Measurements from ENCODE around the gene HES1.

DNA sequence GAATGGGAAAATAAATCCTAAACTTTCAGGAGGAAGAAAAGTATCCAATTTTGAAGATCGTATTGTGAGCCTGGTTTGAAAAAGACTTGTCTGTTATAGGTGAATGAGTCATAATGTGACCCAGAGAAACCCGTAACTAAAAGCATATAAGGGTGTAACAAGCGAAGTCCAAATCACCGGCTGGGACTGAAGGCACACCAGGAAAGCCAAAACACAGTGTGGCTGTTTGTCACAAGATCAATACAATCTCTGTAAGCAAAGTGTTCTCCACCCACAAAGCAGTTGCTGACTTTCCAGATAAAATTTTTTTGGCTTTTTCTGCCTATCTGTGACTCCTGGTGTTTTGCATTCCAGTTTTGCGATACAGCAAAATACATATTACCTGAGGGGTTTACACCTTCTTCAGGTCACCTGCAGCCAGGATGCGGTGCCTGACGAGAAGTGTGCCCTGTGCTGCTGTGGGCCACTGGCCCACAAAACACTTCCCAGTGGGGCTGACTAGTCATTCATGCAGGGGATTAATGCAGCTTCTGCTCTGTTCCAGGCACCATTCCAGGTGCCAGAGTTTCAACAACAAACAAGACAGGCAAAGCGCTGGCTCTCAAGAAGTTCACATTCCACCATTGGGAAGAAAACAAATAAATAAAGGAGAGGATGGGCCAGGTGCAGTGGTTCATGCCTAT is 14.4 kb downstream of the HES1 start:
- TF ChIP-seq, protein P1, sequence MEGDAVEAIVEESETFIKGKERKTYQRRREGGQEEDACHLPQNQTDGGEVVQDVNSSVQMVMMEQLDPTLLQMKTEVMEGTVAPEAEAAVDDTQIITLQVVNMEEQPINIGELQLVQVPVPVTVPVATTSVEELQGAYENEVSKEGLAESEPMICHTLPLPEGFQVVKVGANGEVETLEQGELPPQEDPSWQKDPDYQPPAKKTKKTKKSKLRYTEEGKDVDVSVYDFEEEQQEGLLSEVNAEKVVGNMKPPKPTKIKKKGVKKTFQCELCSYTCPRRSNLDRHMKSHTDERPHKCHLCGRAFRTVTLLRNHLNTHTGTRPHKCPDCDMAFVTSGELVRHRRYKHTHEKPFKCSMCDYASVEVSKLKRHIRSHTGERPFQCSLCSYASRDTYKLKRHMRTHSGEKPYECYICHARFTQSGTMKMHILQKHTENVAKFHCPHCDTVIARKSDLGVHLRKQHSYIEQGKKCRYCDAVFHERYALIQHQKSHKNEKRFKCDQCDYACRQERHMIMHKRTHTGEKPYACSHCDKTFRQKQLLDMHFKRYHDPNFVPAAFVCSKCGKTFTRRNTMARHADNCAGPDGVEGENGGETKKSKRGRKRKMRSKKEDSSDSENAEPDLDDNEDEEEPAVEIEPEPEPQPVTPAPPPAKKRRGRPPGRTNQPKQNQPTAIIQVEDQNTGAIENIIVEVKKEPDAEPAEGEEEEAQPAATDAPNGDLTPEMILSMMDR (IDR thresholded peaks at IDR 0.05; ENCODE audit: poor library complexity, severe bottlenecking), result no peak
- TF ChIP-seq EP300 (conservative IDR thresholded peaks at IDR 0.05; ENCODE audit: poor library complexity, severe bottlenecking) (no peak), SMC3 (conservative IDR thresholded peaks at IDR 0.05; ENCODE audit: poor library complexity) (no peak), EZH2 (IDR thresholded peaks at IDR 0.05; ENCODE audit: borderline replicate concordance, insufficient read depth, low read length, poor library complexity, severe bottlenecking) (no peak)

All from neural cell (in vitro differentiated cells).